ENCODE results near the gene TRMT44. TPM values are rescaled to one million over a fixed set of nuclear protein-coding genes. Genes with fewer than 3 reads are reported as not detected.
A peak's percentile ranks its signal among the peaks of the same experiment; 100 is the strongest.

TRMT44 gene
- total and polyA plus RNA-seq, 2 of the 4 experiments (the other 2 are of a cell fraction), result 7.3 to 8.1 TPM

DNA sequence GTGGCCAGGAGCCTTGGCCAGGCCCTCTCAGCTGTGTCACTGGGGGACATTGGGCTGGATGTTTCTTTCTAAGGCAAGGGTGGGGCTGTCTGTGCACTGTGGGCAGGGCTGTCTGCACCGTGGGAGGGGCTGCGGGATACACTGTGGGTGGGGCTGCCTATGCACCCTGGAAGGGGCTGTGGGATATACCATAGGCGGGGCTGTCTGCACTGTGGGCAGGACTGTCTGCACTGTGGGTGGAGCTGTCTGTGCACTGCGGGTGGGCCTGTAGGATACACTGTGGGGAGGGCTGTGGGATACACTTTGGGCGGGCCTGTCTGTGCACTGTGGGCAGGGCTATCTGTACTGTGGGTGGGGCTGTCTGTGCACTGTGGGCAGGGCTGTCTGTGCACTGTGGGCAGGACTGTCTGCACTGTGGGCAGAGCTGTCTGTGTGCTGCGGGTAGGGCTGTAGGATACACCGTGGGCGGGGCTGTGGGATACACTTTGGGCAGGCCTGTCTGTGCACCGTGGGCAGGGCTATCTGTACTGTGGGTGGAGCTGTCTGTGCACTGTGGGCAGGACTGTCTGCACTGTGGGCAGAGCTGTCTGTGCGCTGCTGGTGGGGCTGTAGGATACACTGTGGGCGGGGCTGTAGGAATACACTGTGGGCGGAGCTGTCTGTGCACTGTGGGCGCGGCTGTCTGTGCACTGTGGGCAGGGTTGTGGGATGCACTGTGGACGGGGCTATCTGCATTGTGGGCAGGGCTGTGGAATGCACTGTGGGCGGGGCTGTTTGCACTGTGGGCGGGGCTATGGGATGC lies 31.1 kb upstream of the TRMT44 start:
- ATAC-seq (ENCODE audit: low read depth) (peak; percentile 42), DNase-seq (no peak)
- Histone ChIP-seq H3K36me3 (ENCODE audit: control insufficient read depth, insufficient read depth, low read length) (peaks cover 32% of the 10 kb centered on the region), H4K8ac (ENCODE audit: low read depth in 2 of 2, low read length in 2 of 2) (no peak overlapping the region), H2BK15ac (ENCODE audit: low read depth, low read length) (no peak overlapping the region), H3K4ac (ENCODE audit: low read depth, low read length) (no peak overlapping the region), H2AK5ac (ENCODE audit: low read depth, low read length) (no peak overlapping the region), H3K9ac (ENCODE audit: low read depth, low read length) (no peak overlapping the region), H3K4me1 (ENCODE audit: control insufficient read depth, insufficient read depth, low read length) (no peaks in the 10 kb centered on the region), H4K5ac (ENCODE audit: low read depth, low read length) (no peak overlapping the region), H3K27me3 (ENCODE audit: control insufficient read depth, insufficient read depth, low read length) (no peaks in the 10 kb centered on the region), H4K20me1 (ENCODE audit: insufficient read depth, low read length) (no peaks in the 10 kb centered on the region), H3K23ac (ENCODE audit: low read depth, low read length) (no peak overlapping the region), H3K4me3 (ENCODE audit: insufficient read depth, low read depth, low read length) (no peak overlapping the region), H3K79me1 (ENCODE audit: low read depth in 1 of 2, low read length in 2 of 2) (no peaks in the 10 kb centered on the region), H3K27ac (ENCODE audit: insufficient read depth, low read length) (no peak overlapping the region), H3K56ac (ENCODE audit: extremely low read depth, insufficient read depth, low read length) (no peak overlapping the region), H2BK120ac (ENCODE audit: low read depth, low read length) (no peak overlapping the region), H2AFZ (replicated peaks; ENCODE audit: low read length, poor library complexity) (no peak overlapping the region), H2AK9ac (replicated peaks; ENCODE audit: low read depth, low read length, poor library complexity) (no peak overlapping the region), H4K91ac (ENCODE audit: insufficient read depth, low read depth, low read length) (no peak overlapping the region), H3K9me3 (ENCODE audit: control insufficient read depth, insufficient read depth, low read length) (no peaks in the 10 kb centered on the region), H3K14ac (replicated peaks; ENCODE audit: low read depth, low read length) (no peak overlapping the region), H3K18ac (ENCODE audit: low read depth, low read length) (no peak overlapping the region), H3K4me2 (ENCODE audit: low read depth, low read length) (no peak overlapping the region), H2BK20ac (ENCODE audit: low read depth, low read length) (no peak overlapping the region), H2BK5ac (ENCODE audit: low read depth, low read length, poor library complexity, severe bottlenecking) (no peak overlapping the region), H3K9me1 (ENCODE audit: insufficient read depth, low read length) (peaks cover 2% of the 10 kb centered on the region; the same call in 1 of the 2 replicates)
- WGBS, 2 experiments (ENCODE audit: extremely low coverage in 2 of 2, insufficient read length in 1 of 2), result 67% methylated on average over 1 of the region's 17 CpGs; no CpG with 5 or more reads in 1 of the 2 experiments
- CTCF ChIA-PET, result interaction anchor here (2.3 kb wide), 1 partner anchor 167 kb away, joined by 8 read pairs; no protein-coding TSS in a partner anchor
- dilution Hi-C loops (cut with HindIII; ENCODE audit: low sequenced_read_pairs, unreplicated experiment), result no loop called here
- BruUV-seq (replicated peaks), result no TSS peak
- in situ Hi-C loops (cut with MboI; ENCODE audit: low sequenced_read_pairs), result no loop called here
- TF ChIP-seq RFX5 (IDR thresholded peaks at IDR 0.05; ENCODE audit: low read depth, low read length), result no peak
- no peak for TF ChIP-seq RAD21 (IDR thresholded peaks at IDR 0.05; ENCODE audit: low read length)
- TF ChIP-seq CHD1 (IDR thresholded peaks at IDR 0.05; ENCODE audit: low read depth, low read length), result no peak
- no peak for TF ChIP-seq CEBPB (IDR thresholded peaks at IDR 0.05; ENCODE audit: low read depth, low read length)
- no peak for TF ChIP-seq POLR2A (IDR thresholded peaks at IDR 0.05; ENCODE audit: low read depth, low read length)
- no peak for TF ChIP-seq MXI1 (IDR thresholded peaks at IDR 0.05; ENCODE audit: borderline replicate concordance, low read depth, low read length)
- intact Hi-C loops (cut with micrococcal nuclease), result no loop called here
- POLR2A ChIA-PET (ENCODE audit: unreplicated experiment), result no interaction called here
